Bronchial epithelial cell (primary cell): Measurements from ENCODE around the gene SMOC1. TPM values are rescaled to one million over a fixed set of nuclear protein-coding genes. Genes with fewer than 3 reads are reported as not detected.

Source experiments
- DNase-seq: peaks from one replicate; pipeline ENCODE4 v3.0.0-alpha.2; 2010; ENCODE audit warnings: low read depth
- FAIRE-seq: peaks from 2 replicates; lab custom pipeline; 2011; peaks lifted over from hg19 to GRCh38; lab: Jason Lieb, UNC
- H3K27me3 ChIP-seq: 2 replicates; pipeline ENCODE4 v1.5.1; 2011; ENCODE audit warnings: low read length; ENCODE audit not compliant: control insufficient read depth, insufficient read depth
- H3K36me3 ChIP-seq: 2 replicates; pipeline ENCODE4 v1.5.1; 2011; ENCODE audit warnings: low read length; ENCODE audit not compliant: control insufficient read depth, insufficient read depth
- H3K4me3 ChIP-seq: 2 replicates; pipeline ENCODE4 v1.5.1; 2011; ENCODE audit warnings: mild to moderate bottlenecking, low read depth, low read length, control low read depth
- CTCF ChIP-seq: IDR thresholded peaks from 2 replicates; pipeline ENCODE4 v1.5.1; 2011; ENCODE audit warnings: mild to moderate bottlenecking, moderate library complexity, low read length, control low read depth, inconsistent platforms; ENCODE audit not compliant: insufficient read depth, severe bottlenecking
- total RNA-seq: library from RNA; depleted of rRNA; stranded (reverse); fragments of >200 nt; gene quantifications from 2 replicates; pipeline ENCODE4 v1.2.1, GENCODE V29; 2014

Gene SMOC1
- total RNA-seq, 1 donor from 2014 or later = 16.3 TPM

DNA sequence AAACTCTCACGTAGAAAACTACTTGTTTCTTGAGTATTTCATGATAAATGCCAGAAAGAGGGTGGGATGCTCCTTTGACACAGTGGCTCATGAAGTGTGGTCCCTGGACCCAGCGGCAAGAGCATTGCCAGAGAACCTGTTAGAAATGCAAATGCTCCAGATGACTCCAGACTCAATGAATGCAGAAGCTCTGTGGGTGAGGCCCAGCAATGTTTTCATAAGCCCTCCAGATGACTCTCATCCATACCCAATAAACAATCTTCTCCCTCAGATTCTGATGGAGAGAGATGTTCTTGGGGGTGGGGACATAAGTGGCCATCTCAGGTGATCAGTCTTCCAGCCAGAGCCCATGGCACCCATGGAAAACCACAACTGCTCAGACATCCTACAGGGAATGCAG lies 88.9 kb downstream of the SMOC1 start:
- FAIRE-seq (no peak), DNase-seq (no peak)
- Histone ChIP-seq H3K4me3 (no peak overlapping the region), H3K36me3 (no peaks in the 10 kb centered on the region), H3K27me3 (no peaks in the 10 kb centered on the region)
- no peak for TF ChIP-seq CTCF

DNA sequence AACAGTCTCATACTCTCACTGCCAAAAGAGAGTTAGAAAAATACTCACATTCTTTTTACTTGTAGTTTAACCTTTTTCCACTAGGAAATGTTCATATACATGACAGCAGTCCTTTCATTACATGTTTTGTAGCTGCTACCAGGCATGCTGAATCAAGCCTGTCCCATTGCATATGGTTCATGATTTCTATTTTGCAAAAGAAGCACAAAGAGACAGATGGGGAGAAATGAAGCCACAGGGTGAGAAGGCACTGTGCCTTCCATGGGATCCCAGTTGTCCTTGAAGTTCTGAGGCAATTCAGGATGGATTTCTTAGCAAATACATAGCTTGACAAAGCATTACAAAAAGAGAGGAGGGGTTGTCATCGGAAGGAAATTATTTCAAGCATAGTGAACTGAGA lies 89.5 kb downstream of the SMOC1 start:
- FAIRE-seq (no peak), DNase-seq (no peak)
- no peaks in the 10 kb centered on the region for H3K27me3 ChIP-seq
- no peak for TF ChIP-seq CTCF
- H3K36me3 ChIP-seq = no peaks in the 10 kb centered on the region
- H3K4me3 ChIP-seq = no peak overlapping the region

GRCh38 chr14:69972755-69973154 lies 93.5 kb downstream of the SMOC1 start:
- no peaks in the 10 kb centered on the region for H3K36me3 ChIP-seq
- no peak for TF ChIP-seq CTCF
- DNase-seq (no peak), FAIRE-seq (no peak)
- H3K4me3 ChIP-seq = no peak overlapping the region
- H3K27me3 ChIP-seq = no peaks in the 10 kb centered on the region

GRCh38 chr14:69973846-69974245 lies 94.6 kb downstream of the SMOC1 start:
- TF ChIP-seq CTCF = no peak

GRCh38 chr14:69979882-69980281 lies 100.7 kb downstream of the SMOC1 start:
- FAIRE-seq (no peak), DNase-seq (no peak)
- Histone ChIP-seq H3K4me3 (no peak overlapping the region), H3K27me3 (no peaks in the 10 kb centered on the region), H3K36me3 (no peaks in the 10 kb centered on the region)
- TF ChIP-seq CTCF = no peak

More at GRCh38 chr14:69973846-69974245, 94.6 kb downstream of the SMOC1 start:
- no peak overlapping the region for H3K4me3 ChIP-seq
- DNase-seq = no peak
- H3K27me3 ChIP-seq = no peaks in the 10 kb centered on the region
- no peaks in the 10 kb centered on the region for H3K36me3 ChIP-seq
- FAIRE-seq = no peak
